ENCODE data around the gene MKRN2. TPM values are rescaled to one million over a fixed set of nuclear protein-coding genes. Genes with fewer than 3 reads are reported as not detected.

Gene MKRN2, protein sequence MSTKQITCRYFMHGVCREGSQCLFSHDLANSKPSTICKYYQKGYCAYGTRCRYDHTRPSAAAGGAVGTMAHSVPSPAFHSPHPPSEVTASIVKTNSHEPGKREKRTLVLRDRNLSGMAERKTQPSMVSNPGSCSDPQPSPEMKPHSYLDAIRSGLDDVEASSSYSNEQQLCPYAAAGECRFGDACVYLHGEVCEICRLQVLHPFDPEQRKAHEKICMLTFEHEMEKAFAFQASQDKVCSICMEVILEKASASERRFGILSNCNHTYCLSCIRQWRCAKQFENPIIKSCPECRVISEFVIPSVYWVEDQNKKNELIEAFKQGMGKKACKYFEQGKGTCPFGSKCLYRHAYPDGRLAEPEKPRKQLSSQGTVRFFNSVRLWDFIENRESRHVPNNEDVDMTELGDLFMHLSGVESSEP
- total RNA-seq: 10 to 100 TPM; 24.6 to 27.5 TPM

GRCh38 chr3:12556690-12557472, at the start of gene MKRN2:
MKRN2 (plus strand) TSS chr3:12557087; CDS start chr3:12557151, 64 bp downstream.
- Mint-ChIP-seq H3K4me3 (peak within 1 kb of the TSS; percentile 93), H3K27ac (peak within 1 kb of the TSS; percentile 69 to 89), H3K36me3 (no peaks in the 10 kb centered on the region), H3K27me3 (peaks cover 16 to 34% of the 10 kb centered on the region in 2 donors), H3K4me1 (ENCODE audit: low read depth in 2 of 2) (peaks cover 45 to 51% of the 10 kb centered on the region in 2 donors), H3K9me3 (no peaks in the 10 kb centered on the region)
- DNase-seq (ENCODE audit: low spot score) (peak; percentile 90), ATAC-seq (peak; percentile 98 to 99)

- ATAC-seq: no peak
- no peak overlapping the region for H3K27ac Mint-ChIP-seq
- no peak for DNase-seq (ENCODE audit: low spot score)
- H3K4me1 Mint-ChIP-seq (ENCODE audit: low read depth in 2 of 2): no peaks in the 10 kb centered on the region
- no peak overlapping the region for H3K4me3 Mint-ChIP-seq
- no peaks in the 10 kb centered on the region for H3K9me3 Mint-ChIP-seq
- H3K27me3 Mint-ChIP-seq: no peaks in the 10 kb centered on the region
- H3K36me3 Mint-ChIP-seq: peaks cover 6% of the 10 kb centered on the region
Measured at GRCh38 chr3:12507591-12508281, 49.2 kb upstream of the MKRN2 start.

GRCh38 chr3:12508291-12508700, 48.6 kb upstream of the MKRN2 start:
- ATAC-seq (no peak), DNase-seq (ENCODE audit: low spot score) (no peak)
- Mint-ChIP-seq H3K27me3 (no peaks in the 10 kb centered on the region), H3K9me3 (no peaks in the 10 kb centered on the region), H3K27ac (no peak overlapping the region), H3K36me3 (peaks cover 6% of the 10 kb centered on the region), H3K4me3 (no peak overlapping the region), H3K4me1 (ENCODE audit: low read depth in 2 of 2) (no peaks in the 10 kb centered on the region)

DNA sequence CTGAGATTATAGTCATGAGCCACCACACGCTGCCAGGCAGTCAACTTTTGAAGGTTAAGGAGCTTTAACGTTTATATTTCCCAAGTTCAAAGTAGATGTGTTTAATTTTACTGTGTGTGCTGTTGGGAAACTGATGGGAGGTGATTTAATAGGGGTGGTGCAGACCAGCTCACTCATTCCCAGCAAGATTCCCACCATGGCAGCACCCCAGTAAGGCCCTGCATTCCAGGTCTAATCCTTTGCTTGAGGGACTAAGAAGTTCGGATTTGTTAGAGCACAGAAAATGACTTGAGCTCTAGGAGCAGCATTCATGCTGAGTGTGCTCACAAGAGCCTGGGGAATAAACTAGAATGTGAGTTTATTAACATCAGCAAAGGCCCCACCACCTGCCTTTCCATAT, 47.4 kb upstream of the MKRN2 start:
- H3K27me3 Mint-ChIP-seq: no peaks in the 10 kb centered on the region
- H3K4me1 Mint-ChIP-seq (ENCODE audit: low read depth in 2 of 2): no peaks in the 10 kb centered on the region
- no peak overlapping the region for H3K27ac Mint-ChIP-seq
- no peaks in the 10 kb centered on the region for H3K9me3 Mint-ChIP-seq
- ATAC-seq: no peak
- no peak for DNase-seq (ENCODE audit: low spot score)
- peaks cover under 1% of the 10 kb centered on the region for H3K36me3 Mint-ChIP-seq
- no peak overlapping the region for H3K4me3 Mint-ChIP-seq

DNA sequence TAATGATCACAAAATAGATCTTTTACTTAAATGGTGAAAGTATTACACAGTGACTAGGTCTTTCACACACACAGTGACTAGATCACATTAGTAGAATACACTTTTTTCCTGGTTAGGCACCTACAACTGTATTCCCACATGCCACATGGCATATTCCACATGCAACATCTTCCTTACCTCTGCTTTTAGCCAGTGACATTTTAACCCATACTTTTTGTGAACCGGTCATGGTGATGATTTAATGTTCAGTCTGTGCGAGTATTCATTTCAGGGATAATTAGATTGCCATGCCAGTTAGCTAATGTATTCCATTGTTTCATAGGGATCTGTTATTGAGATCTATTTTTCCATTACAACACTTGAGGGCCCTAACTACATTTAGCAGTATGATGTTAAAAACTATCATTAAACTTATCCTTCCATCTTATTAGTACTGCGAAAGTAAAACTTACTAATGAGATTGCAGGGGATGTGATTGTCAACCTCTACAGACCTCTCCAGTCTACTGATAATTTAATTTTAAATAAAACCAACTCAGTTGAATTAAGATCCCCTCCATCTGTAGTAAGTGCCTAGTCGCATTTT, 44.3 kb upstream of the MKRN2 start:
- ATAC-seq (no peak), DNase-seq (ENCODE audit: low spot score) (no peak)
- no peaks in the 10 kb centered on the region for H3K27me3 Mint-ChIP-seq
- H3K9me3 Mint-ChIP-seq: no peaks in the 10 kb centered on the region
- no peak overlapping the region for H3K4me3 Mint-ChIP-seq
- no peak overlapping the region for H3K27ac Mint-ChIP-seq
- H3K36me3 Mint-ChIP-seq: no peaks in the 10 kb centered on the region
- no peaks in the 10 kb centered on the region for H3K4me1 Mint-ChIP-seq (ENCODE audit: low read depth in 2 of 2)

DNA sequence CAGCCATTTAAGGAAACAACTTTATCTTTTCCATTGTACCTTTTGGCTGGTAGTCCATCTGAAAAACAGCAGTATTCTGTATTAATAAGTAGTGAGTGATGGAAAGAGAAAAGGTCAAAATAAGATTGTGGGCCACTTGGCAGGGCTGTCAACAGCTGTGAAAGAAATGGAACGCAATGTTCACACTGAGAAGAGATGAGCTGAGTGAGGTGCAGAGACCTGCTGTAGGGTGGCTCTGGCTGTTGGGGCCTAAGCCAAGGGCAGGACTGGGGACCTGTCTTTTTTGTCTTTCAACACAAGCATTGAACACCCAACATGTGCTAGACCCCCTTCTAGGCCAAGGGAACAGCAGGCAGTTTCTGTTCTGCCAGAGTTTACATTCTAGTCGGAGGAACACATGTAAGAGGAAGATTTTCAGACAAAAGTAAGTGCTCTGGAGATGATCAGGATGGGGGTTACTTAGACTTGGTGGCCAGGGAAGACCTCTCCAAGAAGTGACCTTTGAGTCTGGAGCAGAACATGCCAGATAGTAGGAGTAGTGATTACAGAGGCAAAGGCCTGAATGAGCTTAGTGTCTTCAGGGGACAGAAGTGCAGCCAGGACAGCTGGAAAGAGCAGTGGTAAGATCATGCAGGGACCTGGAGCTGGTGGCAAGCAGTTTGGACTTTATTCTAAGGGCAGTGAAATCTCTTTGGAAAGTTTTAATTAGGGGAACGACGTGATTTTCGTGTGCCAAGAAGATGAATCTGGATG, 43.0 kb upstream of the MKRN2 start:
- Mint-ChIP-seq H3K36me3 (no peaks in the 10 kb centered on the region), H3K4me3 (no peak overlapping the region), H3K27me3 (no peaks in the 10 kb centered on the region), H3K27ac (no peak overlapping the region), H3K9me3 (no peaks in the 10 kb centered on the region), H3K4me1 (ENCODE audit: low read depth in 2 of 2) (no peaks in the 10 kb centered on the region)
- ATAC-seq: no peak
- DNase-seq (ENCODE audit: low spot score): no peak

- DNase-seq (ENCODE audit: low spot score) (no peak), ATAC-seq (no peak)
- no peak overlapping the region for H3K4me3 Mint-ChIP-seq
- no peaks in the 10 kb centered on the region for H3K9me3 Mint-ChIP-seq
- H3K4me1 Mint-ChIP-seq (ENCODE audit: low read depth in 2 of 2): no peaks in the 10 kb centered on the region
- no peaks in the 10 kb centered on the region for H3K27me3 Mint-ChIP-seq
- no peak overlapping the region for H3K27ac Mint-ChIP-seq
- H3K36me3 Mint-ChIP-seq: no peaks in the 10 kb centered on the region
Measured at GRCh38 chr3:12515631-12516030, 41.3 kb upstream of the MKRN2 start.

DNA sequence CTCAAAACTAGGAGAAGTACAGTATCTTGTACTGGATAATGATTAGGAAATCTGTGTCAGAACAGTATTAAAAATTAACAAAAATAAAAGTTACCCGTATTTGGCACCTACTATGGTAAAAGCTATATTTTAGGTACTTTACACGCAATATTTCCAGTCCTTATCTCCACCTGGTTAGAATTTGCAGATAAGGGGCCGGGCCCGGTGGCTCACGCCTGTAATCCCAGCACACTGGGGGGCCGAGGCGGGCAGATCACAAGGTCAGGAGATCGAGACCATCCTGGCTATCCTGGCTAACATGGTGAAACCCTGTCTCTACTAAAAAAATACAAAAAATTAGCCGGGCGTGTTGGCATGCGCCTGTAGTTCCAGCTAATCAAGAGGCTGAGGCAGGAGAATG, 40.0 kb upstream of the MKRN2 start:
- H3K4me3 Mint-ChIP-seq: no peak overlapping the region
- DNase-seq (ENCODE audit: low spot score) (no peak), ATAC-seq (no peak)
- no peaks in the 10 kb centered on the region for H3K9me3 Mint-ChIP-seq
- no peak overlapping the region for H3K27ac Mint-ChIP-seq
- H3K4me1 Mint-ChIP-seq (ENCODE audit: low read depth in 2 of 2): no peaks in the 10 kb centered on the region
- no peaks in the 10 kb centered on the region for H3K36me3 Mint-ChIP-seq
- no peaks in the 10 kb centered on the region for H3K27me3 Mint-ChIP-seq

DNA sequence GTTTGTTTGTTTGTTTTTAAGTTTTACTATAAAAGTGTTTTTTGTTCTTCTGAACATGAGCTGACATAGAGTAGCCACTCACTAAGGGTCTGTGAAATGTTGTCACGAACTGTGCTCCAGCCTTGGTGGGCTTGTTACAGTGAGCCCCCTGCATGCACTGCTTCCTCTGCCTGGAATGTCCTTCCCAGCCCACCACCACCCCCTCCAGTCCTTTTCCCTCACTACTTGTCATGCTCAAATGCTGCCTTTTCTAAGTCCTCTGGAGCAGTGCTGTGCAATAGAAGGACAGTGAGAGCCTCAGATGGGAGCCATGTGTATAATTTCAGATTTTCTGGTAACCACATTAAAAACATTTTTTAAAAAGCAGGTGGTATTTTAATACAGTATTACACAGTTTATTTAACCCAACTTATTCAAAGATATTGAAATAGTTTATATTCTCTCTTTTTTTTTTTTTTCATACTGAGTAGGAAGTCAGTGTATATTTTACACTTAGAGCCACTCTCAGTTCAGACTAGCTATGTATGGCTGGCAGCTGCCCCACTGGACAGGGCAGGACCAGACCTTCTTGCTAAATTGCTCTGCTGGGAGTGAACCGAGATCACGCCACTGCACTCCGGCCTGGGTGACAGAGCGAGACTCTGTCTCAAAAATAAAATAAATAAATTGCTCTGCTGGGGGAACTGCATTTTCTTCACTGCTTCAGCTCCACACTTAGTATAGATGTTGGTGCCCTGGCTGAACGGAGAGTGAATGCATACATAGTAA, 38.4 kb upstream of the MKRN2 start:
- no peak overlapping the region for H3K4me3 Mint-ChIP-seq
- DNase-seq (ENCODE audit: low spot score): no peak
- H3K36me3 Mint-ChIP-seq: no peaks in the 10 kb centered on the region
- no peaks in the 10 kb centered on the region for H3K9me3 Mint-ChIP-seq
- no peak overlapping the region for H3K27ac Mint-ChIP-seq
- H3K27me3 Mint-ChIP-seq: no peaks in the 10 kb centered on the region
- ATAC-seq: no peak
- no peaks in the 10 kb centered on the region for H3K4me1 Mint-ChIP-seq (ENCODE audit: low read depth in 2 of 2)

DNA sequence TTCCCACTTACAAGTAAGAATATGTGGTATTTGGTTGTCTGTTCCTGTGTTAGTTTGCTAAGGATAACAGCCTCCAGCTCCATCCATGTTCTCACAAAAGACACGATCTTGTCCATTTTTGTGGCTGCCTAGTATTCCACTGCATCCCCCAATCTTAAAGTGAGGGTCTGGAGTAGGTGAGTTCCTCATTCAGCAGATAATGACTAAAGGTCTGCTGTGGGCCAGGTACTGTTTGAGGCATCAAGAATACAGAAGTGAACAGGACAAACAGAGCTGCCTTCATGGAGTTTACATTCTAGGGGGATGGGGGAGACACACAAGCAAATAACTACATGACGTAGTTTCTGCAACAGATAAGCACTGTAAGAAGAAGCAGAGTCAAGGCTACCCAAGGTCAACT, 35.9 kb upstream of the MKRN2 start:
- no peaks in the 10 kb centered on the region for H3K27me3 Mint-ChIP-seq
- ATAC-seq (no peak), DNase-seq (ENCODE audit: low spot score) (no peak)
- H3K4me3 Mint-ChIP-seq: no peak overlapping the region
- H3K9me3 Mint-ChIP-seq: no peaks in the 10 kb centered on the region
- no peaks in the 10 kb centered on the region for H3K4me1 Mint-ChIP-seq (ENCODE audit: low read depth in 2 of 2)
- H3K36me3 Mint-ChIP-seq: no peaks in the 10 kb centered on the region
- H3K27ac Mint-ChIP-seq: no peak overlapping the region

- Mint-ChIP-seq H3K4me1 (ENCODE audit: low read depth in 2 of 2) (no peaks in the 10 kb centered on the region), H3K4me3 (no peak overlapping the region), H3K27ac (no peak overlapping the region), H3K27me3 (no peaks in the 10 kb centered on the region), H3K9me3 (no peaks in the 10 kb centered on the region), H3K36me3 (no peaks in the 10 kb centered on the region)
- ATAC-seq (no peak), DNase-seq (ENCODE audit: low spot score) (no peak)
Measured at GRCh38 chr3:12522721-12523120, 34.2 kb upstream of the MKRN2 start.

DNA sequence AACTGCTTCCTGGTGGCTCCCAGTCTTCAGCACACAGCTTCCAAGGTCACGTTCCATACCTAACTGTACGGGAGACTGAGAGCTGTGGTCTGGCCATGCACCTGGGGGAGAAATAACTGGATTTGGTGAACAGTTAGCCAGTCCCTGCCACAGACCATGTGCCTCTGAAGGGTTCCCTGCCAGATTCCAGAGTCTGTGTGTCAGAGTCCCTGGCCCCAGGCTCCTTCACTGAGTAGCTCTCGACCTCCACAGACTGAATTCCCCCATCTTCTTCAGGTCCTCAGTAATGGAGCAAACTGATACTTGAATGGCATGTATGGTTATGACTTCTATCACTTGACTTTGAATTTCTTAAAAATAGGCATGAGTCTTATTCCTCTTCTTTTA, 29.1 kb upstream of the MKRN2 start:
- no peak overlapping the region for H3K27ac Mint-ChIP-seq
- H3K36me3 Mint-ChIP-seq: peaks cover 11% of the 10 kb centered on the region
- H3K9me3 Mint-ChIP-seq: no peaks in the 10 kb centered on the region

More for the DNA sequence above, 29.1 kb upstream of the MKRN2 start:
- DNase-seq (ENCODE audit: low spot score) (no peak), ATAC-seq (no peak)
- no peaks in the 10 kb centered on the region for H3K27me3 Mint-ChIP-seq
- no peak overlapping the region for H3K4me3 Mint-ChIP-seq
- H3K4me1 Mint-ChIP-seq (ENCODE audit: low read depth in 2 of 2): no peaks in the 10 kb centered on the region
